GM19395 (cell line): ENCODE results near the gene USP51.
A peak's percentile ranks its signal among the peaks of the same experiment; 100 is the strongest.
"Not testable (repeated sequence)": the region's sequence is repeated elsewhere in the genome, so short reads cannot be mapped to it uniquely, and the experiment has no call there.

Experiments
- ATAC-seq: cut with Tn5 transposase; IDR thresholded peaks from one replicate; pipeline ENCODE4 v1.9.1; 2021; ENCODE audit warnings: mild to moderate bottlenecking, moderate library complexity; ENCODE audit not compliant: unreplicated experiment

USP51 gene

GRCh38 chrX:55489314-55490009 lies at the start of gene USP51:
TSS of gene USP51 (minus strand) at chrX:55489848. CDS start at chrX:55488939, 909 bp downstream.
- peak; percentile 61 for ATAC-seq

GRCh38 chrX:55524487-55524886 lies 34.8 kb upstream of the USP51 start:
- no peak for ATAC-seq

GRCh38 chrX:55523356-55523755 lies 33.7 kb upstream of the USP51 start:
- no peak for ATAC-seq

GRCh38 chrX:55522596-55523276 lies 33.1 kb upstream of the USP51 start:
- no peak for ATAC-seq

GRCh38 chrX:55521687-55522086 lies 32.0 kb upstream of the USP51 start:
- ATAC-seq, result no peak

- ATAC-seq, result not testable (repeated sequence)
These were observed 27.3 kb upstream of the USP51 start for GRCh38 chrX:55516794-55517481.

- not testable (repeated sequence) for ATAC-seq
These were observed 23.5 kb upstream of the USP51 start for GRCh38 chrX:55513045-55513737.

- ATAC-seq, result not testable (repeated sequence)
These were observed 18.9 kb upstream of the USP51 start for GRCh38 chrX:55508410-55509152.

- not testable (repeated sequence) for ATAC-seq
These were observed 18.1 kb upstream of the USP51 start for GRCh38 chrX:55507699-55508098.

GRCh38 chrX:55507010-55507409 lies 17.4 kb upstream of the USP51 start:
- not testable (repeated sequence) for ATAC-seq

GRCh38 chrX:55490974-55491373 lies 1.3 kb upstream of the USP51 start:
- no peak for ATAC-seq

GRCh38 chrX:55490121-55490520 lies 473 bp upstream of the USP51 start:
- no peak for ATAC-seq

- peak; percentile 65 for ATAC-seq
These were observed 895 bp downstream of the USP51 start for GRCh38 chrX:55488593-55489313.

GRCh38 chrX:55488006-55488592 lies 1.5 kb downstream of the USP51 start:
- ATAC-seq, result peak; percentile 2

GRCh38 chrX:55487143-55487542 lies 2.5 kb downstream of the USP51 start:
- no peak for ATAC-seq

GRCh38 chrX:55486736-55487135 lies 2.9 kb downstream of the USP51 start:
- ATAC-seq, result no peak

- ATAC-seq, result no peak
These were observed 4.7 kb downstream of the USP51 start for GRCh38 chrX:55484948-55485347.

GRCh38 chrX:55480390-55481062 lies 9.1 kb downstream of the USP51 start:
- no peak for ATAC-seq

GRCh38 chrX:55479956-55480355 lies 9.7 kb downstream of the USP51 start:
- not testable (repeated sequence) for ATAC-seq
